Fibroblast of lung (primary cell): ENCODE measurements around the gene TMEM248. TPM values are rescaled to one million over a fixed set of nuclear protein-coding genes. Genes with fewer than 3 reads are reported as not detected.
"Not testable (repeated sequence)": the region's sequence is repeated elsewhere in the genome, so short reads cannot be mapped to it uniquely, and the experiment has no call there.

Experiments
- DNase-seq, 2 donors: peaks; one replicate each; pipeline versions ENCODE4 v3.0.0 to v3.0.0-alpha.2; 2010; ENCODE audit warnings: low read depth in 2 of 2
- H2AFZ ChIP-seq: 2 replicates; pipeline ENCODE4 v1.5.1; 2012; ENCODE audit warnings: low read length, control low read depth, inconsistent platforms
- H3K27ac ChIP-seq: 2 replicates; pipeline ENCODE4 v1.5.1; 2011; ENCODE audit warnings: low read length, control low read depth; ENCODE audit not compliant: insufficient read depth
- H3K27me3 ChIP-seq: 2 replicates; pipeline ENCODE4 v1.5.1; 2011; ENCODE audit warnings: mild to moderate bottlenecking, low read length; ENCODE audit not compliant: control insufficient read depth, insufficient read depth
- H3K36me3 ChIP-seq: 2 replicates; pipeline ENCODE4 v1.5.1; 2011; ENCODE audit warnings: low read length; ENCODE audit not compliant: control insufficient read depth, insufficient read depth
- H3K4me1 ChIP-seq: 2 replicates; pipeline ENCODE4 v1.5.1; 2011; ENCODE audit warnings: low read length; ENCODE audit not compliant: control insufficient read depth, insufficient read depth; ENCODE audit errors: extremely low read depth
- H3K4me2 ChIP-seq: 2 replicates; pipeline ENCODE4 v1.5.1; 2011; ENCODE audit warnings: low read length, control low read depth; ENCODE audit not compliant: insufficient read depth; ENCODE audit errors: extremely low read depth
- H3K4me3 ChIP-seq, 4 experiments: fragments of 200-600 bp in 1 of 4; sonication (generic) in 1 of 4; replicated peaks in 1 of 4; 2 replicates each; pipeline ENCODE4 v1.5.1; 2011 to 2016; ENCODE audit warnings: low read length in 4 of 4, low read depth in 3 of 4, mild to moderate bottlenecking in 3 of 4, control low read depth in 2 of 4, inconsistent platforms in 1 of 4, mixed read lengths in 1 of 4; ENCODE audit not compliant: insufficient read depth in 1 of 4; ENCODE audit errors: control extremely low read depth in 1 of 4
- H3K79me2 ChIP-seq: 2 replicates; pipeline ENCODE4 v1.5.1; 2012; ENCODE audit warnings: mild to moderate bottlenecking, low read length, inconsistent platforms; ENCODE audit not compliant: control insufficient read depth, insufficient read depth
- H3K9ac ChIP-seq: 2 replicates; pipeline ENCODE4 v1.5.1; 2011; ENCODE audit warnings: mild to moderate bottlenecking, low read length, control low read depth; ENCODE audit not compliant: insufficient read depth
- H3K9me3 ChIP-seq: 2 replicates; pipeline ENCODE4 v1.5.1; 2012; ENCODE audit warnings: low read depth, low read length; ENCODE audit not compliant: control insufficient read depth, insufficient read depth
- H4K20me1 ChIP-seq: 2 replicates; pipeline ENCODE4 v1.5.1; 2011; ENCODE audit warnings: low read length; ENCODE audit not compliant: control insufficient read depth, insufficient read depth; ENCODE audit errors: extremely low read depth
- CTCF ChIP-seq, 2 donors: IDR thresholded peaks in 1 of 2; conservative IDR thresholded peaks in 1 of 2; 1 replicate in 1 of 2; 2 replicates in 1 of 2; pipeline ENCODE4 v1.5.1; 2011 to 2012; ENCODE audit warnings: low read length in 2 of 2, control low read depth in 1 of 2, inconsistent platforms in 1 of 2, low read depth in 1 of 2, mild to moderate bottlenecking in 1 of 2
- EZH2 ChIP-seq: IDR thresholded peaks from 2 replicates; pipeline ENCODE4 v1.5.1; 2012; ENCODE audit warnings: low read length, control low read depth, mild to moderate bottlenecking; ENCODE audit errors: missing control alignments
- polyA plus RNA-seq, 2 donors: library from polyadenylated mRNA; depleted of rRNA in 1 of 2; stranded (reverse) in 1 of 2; unstranded in 1 of 2; fragments of >200 nt; gene quantifications; 2 replicates each; pipeline ENCODE4 v1.2.1, GENCODE V29; 2011 to 2012; ENCODE audit warnings: missing spikeins in 1 of 2
- total RNA-seq: library from RNA; depleted of rRNA; stranded (reverse); fragments of >200 nt; gene quantifications from 2 replicates; pipeline ENCODE4 v1.2.1, GENCODE V29; 2014

The TMEM248 gene
- total and polyA plus RNA-seq, 2 donors (not counting 1 experiment from before 2014, with no cell fraction given), result 65.7 to 162 TPM

GRCh38 chr7:66974986-66975590 lies 54.1 kb downstream of the TMEM248 start:
- DNase-seq, result no peak
- no peak overlapping the region for H3K4me3 ChIP-seq
- no peak overlapping the region for H3K9ac ChIP-seq
- H3K9me3 ChIP-seq, result no peaks in the 10 kb centered on the region
- no peak for TF ChIP-seq EZH2
- no peak for TF ChIP-seq CTCF (conservative IDR thresholded peaks at IDR 0.05 in 1 of 2, IDR thresholded peaks at IDR 0.05 in 1 of 2; ENCODE audit: low read depth in 1 of 2, low read length in 2 of 2)
- no peaks in the 10 kb centered on the region for H3K36me3 ChIP-seq
- no peak overlapping the region for H3K27ac ChIP-seq
- H3K79me2 ChIP-seq, result no peaks in the 10 kb centered on the region
- H3K4me2 ChIP-seq, result no peak overlapping the region
- no peaks in the 10 kb centered on the region for H4K20me1 ChIP-seq
- H3K4me1 ChIP-seq, result no peaks in the 10 kb centered on the region
- H3K27me3 ChIP-seq, result no peaks in the 10 kb centered on the region
- H2AFZ ChIP-seq, result no peak overlapping the region

GRCh38 chr7:66978312-66978711 lies 57.3 kb downstream of the TMEM248 start:
- H3K27me3 ChIP-seq, H3K9me3 ChIP-seq, H4K20me1 ChIP-seq, H3K4me3 ChIP-seq, H3K9ac ChIP-seq, H3K4me2 ChIP-seq, H3K4me1 ChIP-seq, H3K27ac ChIP-seq, DNase-seq, H2AFZ ChIP-seq, H3K36me3 ChIP-seq, H3K79me2 ChIP-seq: not testable (repeated sequence)

- not testable (repeated sequence) for H3K27ac ChIP-seq, H3K79me2 ChIP-seq, H4K20me1 ChIP-seq, H3K9me3 ChIP-seq, H3K36me3 ChIP-seq, H3K4me3 ChIP-seq, H3K27me3 ChIP-seq, H3K4me1 ChIP-seq, H3K9ac ChIP-seq, H2AFZ ChIP-seq
- H3K4me2 ChIP-seq, result peak overlapping the region; percentile 25
- peak in 1 of 2 donors; percentile 27 for DNase-seq
These were observed 58.0 kb downstream of the TMEM248 start for GRCh38 chr7:66979013-66979412.

GRCh38 chr7:66980336-66980735 lies 59.3 kb downstream of the TMEM248 start:
- H2AFZ ChIP-seq, H4K20me1 ChIP-seq, DNase-seq, H3K79me2 ChIP-seq, H3K36me3 ChIP-seq, H3K9ac ChIP-seq, H3K4me2 ChIP-seq, H3K9me3 ChIP-seq, H3K27ac ChIP-seq, H3K4me3 ChIP-seq, H3K27me3 ChIP-seq, H3K4me1 ChIP-seq: not testable (repeated sequence)

- H4K20me1 ChIP-seq, H3K27ac ChIP-seq, DNase-seq, H3K9me3 ChIP-seq, H3K9ac ChIP-seq, H3K36me3 ChIP-seq, H3K27me3 ChIP-seq, H3K4me3 ChIP-seq, H3K4me1 ChIP-seq, H2AFZ ChIP-seq, H3K4me2 ChIP-seq: not testable (repeated sequence)
- H3K79me2 ChIP-seq, result peaks cover 10% of the 10 kb centered on the region
These were observed 68.5 kb downstream of the TMEM248 start for GRCh38 chr7:66989552-66989951.

- not testable (repeated sequence) for H3K4me1 ChIP-seq, H3K9me3 ChIP-seq, H4K20me1 ChIP-seq, H3K27me3 ChIP-seq, DNase-seq, H3K36me3 ChIP-seq, H2AFZ ChIP-seq
- H3K79me2 ChIP-seq, result peaks cover 15% of the 10 kb centered on the region
- peak overlapping the region; percentile 16 for H3K9ac ChIP-seq
- H3K4me2 ChIP-seq, result peak overlapping the region; percentile 75
- peak overlapping the region; percentile 69 to 77 (median 72) for H3K4me3 ChIP-seq
- H3K27ac ChIP-seq, result peak overlapping the region; percentile 98
These were observed 73.0 kb downstream of the TMEM248 start for GRCh38 chr7:66994051-66994450.
